ENCODE measurements around the gene ANKRD2.

The ANKRD2 gene

GRCh38 chr10:97596101-97597082 is 23.8 kb downstream of the ANKRD2 start:
- TF ChIP-seq CTCF (IDR thresholded peaks at IDR 0.05), result no peak

- TF ChIP-seq CTCF (IDR thresholded peaks at IDR 0.05), result no peak
These were observed 25.2 kb downstream of the ANKRD2 start for GRCh38 chr10:97597778-97598177.

DNA sequence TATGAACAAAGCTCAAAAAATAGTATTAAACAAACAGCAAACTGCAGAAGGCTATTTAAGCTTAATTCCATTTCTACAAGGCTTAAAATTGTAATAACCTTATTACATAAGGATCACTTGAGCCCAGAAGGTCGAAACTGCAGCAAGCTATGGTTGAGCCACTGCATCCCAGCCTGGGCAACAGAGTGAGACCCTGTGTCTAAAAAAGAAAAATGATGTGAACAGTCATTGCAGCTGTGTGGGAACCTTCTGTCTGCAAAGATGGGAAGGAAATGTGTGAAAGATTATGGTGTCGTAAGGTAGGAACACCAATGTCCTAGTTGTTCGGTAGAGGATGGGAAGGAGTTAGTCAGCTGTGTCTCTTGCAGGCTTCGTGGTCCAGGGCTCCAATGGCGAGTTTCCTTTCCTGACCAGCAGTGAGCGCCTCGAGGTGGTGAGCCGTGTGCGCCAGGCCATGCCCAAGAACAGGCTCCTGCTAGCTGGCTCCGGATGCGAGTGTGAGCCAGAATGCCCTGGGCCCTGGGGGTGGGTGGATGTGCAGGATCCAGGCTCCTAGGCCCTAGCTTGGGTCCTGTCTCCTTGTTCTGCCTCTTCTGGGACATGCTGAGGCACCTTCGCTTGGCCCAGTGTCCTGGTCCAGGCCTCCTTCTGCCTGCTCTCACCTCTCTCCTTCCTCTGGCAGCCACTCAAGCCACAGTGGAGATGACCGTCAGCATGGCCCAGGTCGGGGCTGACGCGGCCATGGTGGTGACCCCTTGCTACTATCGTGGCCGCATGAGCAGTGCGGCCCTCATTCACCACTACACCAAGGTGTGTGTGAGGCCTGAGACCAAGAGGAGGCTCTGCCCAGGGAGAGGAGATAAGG is 26.1 kb downstream of the ANKRD2 start:
- no peak for TF ChIP-seq CTCF (IDR thresholded peaks at IDR 0.05)

GRCh38 chr10:97599272-97599619 is 26.7 kb downstream of the ANKRD2 start:
- no peak for TF ChIP-seq CTCF (IDR thresholded peaks at IDR 0.05)

- no peak for TF ChIP-seq CTCF (IDR thresholded peaks at IDR 0.05)
These were observed 28.0 kb downstream of the ANKRD2 start for GRCh38 chr10:97600616-97601015.

- no peak for TF ChIP-seq CTCF (IDR thresholded peaks at IDR 0.05)
These were observed 29.0 kb downstream of the ANKRD2 start for GRCh38 chr10:97601268-97602215.
